Islet precursor cell (in vitro differentiated cells): ENCODE data around the gene SPATA3.

ENCODE experiments used
- DNase-seq: peaks from one replicate; pipeline ENCODE4 v3.0.0-alpha.2; 2018

Gene SPATA3

GRCh38 chr2:231032575-231033140, 36.7 kb downstream of the SPATA3 start:
- DNase-seq = no peak

- DNase-seq = no peak
Measured at GRCh38 chr2:231033147-231034132, 37.5 kb downstream of the SPATA3 start.

DNA sequence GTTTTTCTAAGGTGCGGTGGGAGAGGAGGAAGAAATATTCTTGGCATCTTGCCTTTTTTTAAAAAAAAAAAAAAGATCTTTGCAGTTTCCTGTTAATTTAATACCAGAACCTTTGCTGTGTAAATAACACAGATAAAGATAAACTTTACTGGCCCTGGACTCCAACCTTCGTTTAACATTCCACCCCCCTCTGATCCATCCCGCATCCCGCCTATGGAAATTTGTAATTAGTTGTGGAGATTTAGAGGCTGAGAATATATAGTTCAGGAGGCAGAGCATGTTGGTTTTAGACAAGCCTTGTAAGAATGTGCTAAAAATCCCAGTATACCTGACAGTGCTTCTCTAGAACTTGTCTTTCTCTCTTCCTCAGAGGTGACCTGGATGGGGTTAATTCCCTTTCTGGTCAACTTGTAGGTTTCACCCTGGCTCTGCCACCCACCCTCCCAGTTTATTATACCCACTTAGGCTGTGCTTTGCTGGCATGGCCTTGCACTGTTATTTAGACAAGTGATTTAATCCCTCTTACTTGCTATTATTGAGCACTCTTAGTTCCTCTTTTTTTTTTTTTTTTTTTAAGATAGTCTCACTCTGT, 38.5 kb downstream of the SPATA3 start:
- DNase-seq = no peak

- DNase-seq = peak; percentile 80
Measured at GRCh38 chr2:231036131-231036530, 40.2 kb downstream of the SPATA3 start.

DNA sequence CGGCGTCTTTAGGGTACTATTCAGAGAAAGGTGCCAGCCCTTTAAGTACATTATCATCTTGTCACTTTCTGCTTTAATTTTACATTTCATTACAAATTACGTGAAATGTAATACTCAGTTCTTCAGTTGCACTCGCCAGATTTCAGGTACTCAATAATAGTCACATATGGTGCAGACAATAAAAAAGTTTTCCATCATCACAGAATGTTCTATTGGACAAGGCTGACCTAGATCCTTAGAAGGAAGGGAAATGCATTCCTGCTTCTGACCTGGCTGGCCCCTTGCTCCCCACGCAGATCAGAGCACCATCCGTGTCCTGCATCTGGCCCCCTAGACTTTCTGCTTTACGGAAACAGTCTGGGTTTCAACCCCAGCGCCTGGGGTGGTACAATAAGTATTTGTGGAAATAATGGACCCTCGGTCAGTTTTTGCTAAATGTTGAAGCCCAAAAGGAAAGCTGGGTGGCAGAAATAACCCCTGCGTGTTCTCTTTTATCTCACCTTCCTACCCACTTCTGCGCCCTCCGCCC, 40.7 kb downstream of the SPATA3 start:
- DNase-seq = no peak

DNA sequence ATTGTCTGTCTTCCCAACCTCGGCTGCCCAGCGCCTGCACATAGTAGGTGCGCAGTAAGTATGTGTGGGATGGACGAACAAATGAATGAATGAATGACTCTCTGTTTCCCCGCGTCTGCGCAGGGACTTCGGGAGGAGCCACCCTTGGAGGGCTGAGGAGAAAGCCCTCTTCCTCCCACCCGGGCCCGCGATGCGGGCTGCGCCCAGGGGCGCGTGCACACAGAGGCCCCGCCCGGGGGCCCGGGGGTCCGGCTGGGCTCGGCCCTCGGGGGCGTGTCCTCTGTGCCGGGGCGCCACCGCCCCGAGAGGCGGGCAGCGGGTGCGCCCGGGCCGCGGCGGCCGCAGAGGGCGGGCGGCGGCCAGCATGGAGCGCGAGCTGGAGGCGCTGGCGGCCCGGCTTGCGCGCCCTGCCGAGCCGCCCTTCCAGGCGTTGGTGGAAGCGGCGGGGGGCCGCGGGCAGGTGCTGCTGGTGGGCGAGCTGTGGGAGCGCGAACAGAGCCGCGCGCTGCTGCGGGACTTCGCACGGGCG, 41.3 kb downstream of the SPATA3 start, which contains the start of gene C2orf72:
TSS of gene C2orf72 (plus strand) at position 322 of the 529 bp plus-strand sequence. CDS start at position 365, 43 bp downstream.
- no peak for DNase-seq

GRCh38 chr2:231037731-231038482, 42.0 kb downstream of the SPATA3 start:
- DNase-seq = peak; percentile 68

DNA sequence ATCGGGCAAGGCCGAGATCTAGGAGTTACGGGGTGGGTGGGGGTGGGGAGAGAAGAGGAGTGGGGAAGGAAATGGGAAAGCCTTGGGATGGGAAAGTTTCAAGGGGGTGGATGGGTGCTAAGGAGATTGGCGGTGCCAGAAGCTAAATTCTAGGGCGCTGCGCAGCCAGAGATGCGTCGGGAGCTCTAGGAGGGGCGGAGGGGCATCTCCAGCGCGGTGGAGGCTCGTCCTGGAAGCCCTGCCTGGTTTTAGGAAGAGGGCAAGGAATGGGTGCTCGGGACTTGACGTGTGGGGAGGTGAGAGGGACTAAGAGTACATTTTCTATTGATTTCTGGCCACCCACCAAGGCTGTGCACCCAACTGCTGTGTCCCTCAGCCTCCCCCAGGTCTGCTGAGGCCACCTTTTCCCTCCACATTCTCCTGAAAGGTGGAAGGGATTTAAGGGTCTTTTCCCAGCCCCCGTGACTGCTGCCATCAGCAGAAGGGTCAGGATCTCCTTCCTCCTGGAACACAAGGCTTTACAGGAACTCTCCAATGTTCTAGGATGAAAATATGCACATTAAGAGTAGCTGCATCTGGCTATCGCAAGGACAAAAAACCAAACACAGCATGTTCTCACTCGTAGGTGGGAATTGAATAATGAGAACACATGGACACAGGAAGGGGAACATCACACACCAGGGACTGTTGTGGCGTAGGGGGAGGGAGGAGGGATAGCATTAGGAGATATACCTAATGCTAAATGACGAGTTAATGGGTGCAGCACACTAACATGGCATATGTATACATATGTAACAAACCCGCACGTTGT, 42.8 kb downstream of the SPATA3 start:
- DNase-seq = no peak

- DNase-seq = no peak
Measured at GRCh38 chr2:231039294-231039664, 43.4 kb downstream of the SPATA3 start.

DNA sequence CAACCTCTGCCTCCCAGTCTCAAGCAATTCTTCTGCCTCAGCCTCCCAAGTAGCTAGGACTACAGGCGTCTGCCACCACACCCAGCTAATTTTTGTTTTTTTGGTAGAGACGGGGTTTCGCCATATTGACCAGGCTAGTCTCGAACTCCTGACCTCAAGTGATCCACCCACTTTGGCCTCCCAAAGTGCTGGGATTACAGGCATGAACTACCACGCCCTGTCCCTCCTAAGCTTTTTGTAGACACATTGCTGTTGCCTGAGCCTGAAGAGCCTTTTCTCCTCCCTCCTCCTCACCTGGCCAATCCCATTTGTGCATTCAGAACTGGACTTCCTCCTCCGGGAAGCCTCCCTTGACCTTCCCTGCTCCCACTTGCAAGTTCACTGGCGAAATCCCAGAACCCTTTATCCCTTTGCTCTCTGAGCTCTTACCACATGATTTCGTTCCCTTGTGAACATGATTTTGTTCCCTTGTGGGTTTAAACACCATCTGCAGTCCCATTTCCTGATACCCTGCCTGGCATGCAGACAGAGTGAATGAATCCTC, 44.0 kb downstream of the SPATA3 start:
- no peak for DNase-seq

DNA sequence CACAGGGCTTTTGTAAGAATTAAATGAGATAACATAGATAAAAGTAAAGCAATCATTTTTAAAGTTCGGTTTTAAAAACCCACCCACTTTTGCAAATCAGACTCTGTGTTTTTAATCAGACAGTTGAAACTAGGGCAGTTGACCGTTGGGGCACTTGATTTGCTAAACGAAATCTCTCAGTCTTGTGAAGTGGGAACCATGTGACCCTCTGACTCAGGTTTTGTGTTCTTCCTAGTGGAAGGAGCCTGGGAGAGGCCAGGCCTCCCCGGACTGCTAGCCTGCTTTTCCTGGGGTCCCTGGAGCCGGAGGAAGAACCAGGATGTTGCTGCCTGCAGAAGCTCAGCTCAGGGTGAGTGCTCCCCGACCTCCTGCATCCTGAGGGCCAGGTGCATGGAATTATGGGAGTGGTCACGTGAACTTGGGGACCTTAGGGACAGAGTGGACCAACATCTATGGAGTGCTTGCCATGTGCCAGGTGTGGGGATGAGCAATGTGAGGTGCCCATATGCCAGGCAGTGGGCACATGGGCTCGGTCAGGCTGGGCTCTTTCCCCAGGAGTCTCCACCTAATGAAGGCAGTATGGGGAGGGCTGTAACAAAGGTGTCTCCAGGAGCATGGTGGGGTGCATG, 45.3 kb downstream of the SPATA3 start:
- no peak for DNase-seq

GRCh38 chr2:231043796-231044195, 47.9 kb downstream of the SPATA3 start:
- DNase-seq = no peak

GRCh38 chr2:231046916-231047273, 51.0 kb downstream of the SPATA3 start:
- no peak for DNase-seq

DNA sequence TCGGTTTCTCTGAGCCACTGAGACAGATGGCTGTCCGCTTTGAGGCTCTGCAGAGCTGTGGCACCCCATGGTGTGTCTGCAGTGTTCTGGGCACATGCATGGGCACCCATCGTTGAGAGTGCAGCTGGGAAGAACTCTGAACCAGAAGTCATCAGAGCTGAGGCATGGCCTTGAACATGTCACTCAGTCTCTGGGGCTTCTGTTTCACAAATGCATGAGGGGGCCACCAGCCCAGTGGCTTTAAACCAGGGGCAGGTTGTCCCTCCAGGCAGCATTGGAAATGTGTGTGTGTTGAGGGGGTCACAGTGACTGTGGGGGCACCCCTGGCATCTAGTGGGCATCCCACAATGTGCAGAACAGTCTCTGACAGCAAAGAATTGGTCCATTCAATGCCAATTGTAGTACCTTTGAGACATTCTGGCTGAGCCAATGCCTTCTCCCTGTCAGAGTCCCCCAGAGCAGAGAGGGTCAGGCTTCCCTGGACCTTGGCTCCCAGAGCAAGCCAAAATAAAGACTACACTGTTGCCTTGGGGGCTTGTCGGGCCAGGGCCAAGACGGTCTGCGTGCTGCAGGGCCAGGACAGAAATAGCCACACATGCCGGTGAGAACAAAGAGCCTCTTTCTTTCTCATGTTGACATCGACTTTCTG, 51.5 kb downstream of the SPATA3 start:
- peak; percentile 73 for DNase-seq

- DNase-seq = no peak
Measured at GRCh38 chr2:231047923-231048915, 52.3 kb downstream of the SPATA3 start.

DNA sequence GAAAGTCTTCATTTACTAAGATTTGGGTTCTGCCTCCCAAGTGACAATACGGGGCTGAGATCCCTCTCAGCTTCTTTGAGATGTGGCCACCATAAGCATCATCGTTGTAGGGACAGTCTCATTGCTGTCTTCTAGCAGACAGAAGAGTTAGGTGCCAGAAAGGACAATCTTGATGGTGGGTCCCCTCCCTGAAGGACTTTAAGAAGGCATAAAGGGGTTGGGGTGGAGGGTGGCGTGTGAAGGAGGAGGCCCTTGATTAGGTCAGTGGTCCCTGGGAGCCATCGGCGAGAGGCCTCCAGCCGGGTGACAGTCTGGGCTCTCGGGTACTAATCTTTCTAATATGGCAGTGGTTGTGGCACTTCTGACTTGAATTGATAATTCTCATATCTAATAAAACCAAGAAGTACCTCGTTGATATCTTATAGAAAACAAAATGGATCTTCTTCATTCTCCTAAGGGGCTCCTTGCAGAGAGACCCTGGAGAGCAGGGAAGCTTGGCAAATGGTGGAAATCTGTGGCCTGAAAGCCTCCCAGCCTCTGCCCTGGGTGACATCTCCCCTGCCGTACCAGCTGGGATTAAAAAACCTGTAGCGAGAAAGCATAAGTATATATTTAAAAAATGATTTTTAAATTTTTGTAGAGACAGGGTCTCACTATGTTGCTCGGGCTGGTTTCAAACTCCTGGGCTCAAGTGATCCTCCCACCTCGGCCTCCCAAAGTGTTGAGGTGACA, 53.5 kb downstream of the SPATA3 start:
- DNase-seq = no peak

GRCh38 chr2:231050018-231050901, 54.3 kb downstream of the SPATA3 start:
- DNase-seq = peak; percentile 87
